H1 (cell line): Measurements from ENCODE around the gene THOP1. TPM values are rescaled to one million over a fixed set of nuclear protein-coding genes. Genes with fewer than 3 reads are reported as not detected.

Experiments used
- CHD7 ChIP-seq: fragments of 300-600 bp; sonication (generic); IDR thresholded peaks from 2 replicates; pipeline ENCODE4 v1.7.1; 2012; ENCODE audit warnings: low read length, moderate library complexity, mild to moderate bottlenecking, inconsistent platforms; ENCODE audit not compliant: insufficient replicate concordance
- HDAC2 ChIP-seq, 2 experiments: fragments of 300-600 bp in 1 of 2; sonication (generic) in 1 of 2; IDR thresholded peaks; 2 replicates each; pipeline ENCODE4 v1.6.1; 2011 to 2012; ENCODE audit warnings: low read depth in 2 of 2, low read length in 2 of 2, mild to moderate bottlenecking in 2 of 2, moderate library complexity in 2 of 2, borderline replicate concordance in 1 of 2, inconsistent platforms in 1 of 2
- polyA plus RNA-seq, 7 experiments: library from polyadenylated mRNA; depleted of rRNA in 3 of 7; stranded (reverse) in 5 of 7; unstranded in 2 of 7; fragments of >200 nt in 5 of 7; fragments of 200-250 nt in 2 of 7; gene quantifications; 1 replicate in 5 of 7; 2 replicates in 1 of 7; 4 replicates in 1 of 7; pipeline versions ENCODE4 v1.2.1 to v1.2.3, GENCODE V29; 2011 to 2013; ENCODE audit warnings: missing spikeins in 2 of 7, mixed read lengths in 2 of 7
- total RNA-seq: library from RNA; stranded (reverse); fragmentation: NEBNext Ultra II Directional; extraction: Animal tissue kit (Norgen Biotek cat#: 25700); gene quantifications from 2 replicates; pipeline ENCODE4 v1.2.1, GENCODE V29; 2021

The THOP1 gene
- total and polyA plus RNA-seq, 2 of the 8 experiments (the other 6 are each of a cell fraction or from before 2014, with no cell fraction given): 136 to 159 TPM

- TF ChIP-seq HDAC2 (IDR thresholded peaks at IDR 0.05; ENCODE audit: borderline replicate concordance in 1 of 2, low read depth in 2 of 2, low read length in 2 of 2) (no peak), CHD7 (no peak)
Observed at GRCh38 chr19:2754659-2755447, 30.4 kb upstream of the THOP1 start (continued).
